IMR-90 (cell line): ENCODE results near the gene NEK6. TPM values are rescaled to one million over a fixed set of nuclear protein-coding genes. Genes with fewer than 3 reads are reported as not detected.

Experiments used
- ATAC-seq: fragments of 200-7000 bp; cut with Tn5 transposase; 2 replicates; pipeline ENCODE4 v1.9.1; 2020; ENCODE audit warnings: low read depth, mild to moderate bottlenecking, moderate library complexity
- BruUV-seq: library from RNA; stranded (reverse); fragments of 400-500 nt; replicated peaks from 2 replicates; lab custom pipeline; 2021; lab: Mats Ljungman, UMichigan
- CTCF ChIA-PET: fragments of 300-600 bp; formaldehyde crosslinking; extraction: SDS; loops from one replicate; lab custom pipeline; 2021; ENCODE audit warnings: antibody characterized with exemption; lab: Yijun Ruan, JAX
- POLR2A ChIA-PET: fragments of 300-600 bp; sonication (Branson Sonifier 250); formaldehyde crosslinking; loops from one replicate; lab custom pipeline; 2022; ENCODE audit warnings: antibody characterized with exemption; ENCODE audit not compliant: unreplicated experiment; lab: Charles Lee
- DNase-seq: peaks from one replicate; pipeline ENCODE4 v3.0.0; 2013
- H2AFZ ChIP-seq: replicated peaks from 2 replicates; pipeline ENCODE3; 2013; ENCODE audit warnings: low read length, mild to moderate bottlenecking; ENCODE audit not compliant: poor library complexity
- H2AK5ac ChIP-seq: 2 replicates; pipeline ENCODE4 v1.6.1; 2013; ENCODE audit warnings: low read depth, low read length, inconsistent platforms
- H2AK9ac ChIP-seq: replicated peaks from 2 replicates; pipeline ENCODE3; 2013; ENCODE audit warnings: mild to moderate bottlenecking, low read depth, low read length, moderate library complexity; ENCODE audit not compliant: poor library complexity
- H2BK120ac ChIP-seq: 2 replicates; pipeline ENCODE4 v1.6.1; 2013; ENCODE audit warnings: low read depth, low read length, inconsistent platforms
- H2BK15ac ChIP-seq: 3 replicates; pipeline ENCODE4 v1.6.1; 2013; ENCODE audit warnings: low read depth, low read length, inconsistent platforms
- H2BK20ac ChIP-seq: 2 replicates; pipeline ENCODE4 v1.6.1; 2013; ENCODE audit warnings: low read depth, mild to moderate bottlenecking, inconsistent platforms, low read length, moderate library complexity
- H2BK5ac ChIP-seq: 2 replicates; pipeline ENCODE4 v1.6.1; 2013; ENCODE audit warnings: mild to moderate bottlenecking, low read depth, low read length, inconsistent platforms; ENCODE audit not compliant: poor library complexity, severe bottlenecking
- H3K14ac ChIP-seq: replicated peaks from 2 replicates; pipeline ENCODE4 v1.6.1; 2013; ENCODE audit warnings: low read depth, low read length, inconsistent platforms
- H3K18ac ChIP-seq: 2 replicates; pipeline ENCODE4 v1.6.1; 2013; ENCODE audit warnings: low read depth, low read length, control low read depth
- H3K23ac ChIP-seq: 2 replicates; pipeline ENCODE4 v1.6.1; 2013; ENCODE audit warnings: low read depth, low read length, inconsistent platforms
- H3K27ac ChIP-seq: 2 replicates; pipeline ENCODE4 v1.5.1; 2013; ENCODE audit warnings: mild to moderate bottlenecking, control low read depth, low read length; ENCODE audit not compliant: insufficient read depth
- H3K27me3 ChIP-seq: 2 replicates; pipeline ENCODE4 v1.6.1; 2013; ENCODE audit warnings: low read length; ENCODE audit not compliant: control insufficient read depth, insufficient read depth
- H3K36me3 ChIP-seq: 2 replicates; pipeline ENCODE4 v1.6.1; 2013; ENCODE audit warnings: low read length, mixed read lengths; ENCODE audit not compliant: control insufficient read depth, insufficient read depth
- H3K4ac ChIP-seq: 2 replicates; pipeline ENCODE4 v1.6.1; 2013; ENCODE audit warnings: low read depth, low read length, inconsistent platforms
- H3K4me1 ChIP-seq: 2 replicates; pipeline ENCODE4 v1.6.1; 2013; ENCODE audit warnings: low read length, mixed read lengths; ENCODE audit not compliant: control insufficient read depth, insufficient read depth
- H3K4me2 ChIP-seq: 2 replicates; pipeline ENCODE4 v1.6.1; 2013; ENCODE audit warnings: low read depth, mild to moderate bottlenecking, control low read depth, low read length, moderate library complexity
- H3K4me3 ChIP-seq: 2 replicates; pipeline ENCODE4 v1.5.1; 2013; ENCODE audit warnings: low read depth, mild to moderate bottlenecking, control low read depth, low read length, moderate library complexity; ENCODE audit not compliant: insufficient read depth
- H3K56ac ChIP-seq: 2 replicates; pipeline ENCODE4 v1.6.1; 2013; ENCODE audit warnings: low read length, inconsistent platforms; ENCODE audit not compliant: insufficient read depth; ENCODE audit errors: extremely low read depth
- H3K79me1 ChIP-seq, 2 experiments: 2 replicates each; pipeline ENCODE4 v1.6.1; 2013; ENCODE audit warnings: low read length in 2 of 2, inconsistent platforms in 1 of 2, low read depth in 1 of 2
- H3K9ac ChIP-seq: 2 replicates; pipeline ENCODE4 v1.6.1; 2013; ENCODE audit warnings: low read depth, low read length, control low read depth
- H3K9me1 ChIP-seq: 2 replicates; pipeline ENCODE4 v1.6.1; 2013; ENCODE audit warnings: low read length, inconsistent platforms; ENCODE audit not compliant: insufficient read depth
- H3K9me3 ChIP-seq: 2 replicates; pipeline ENCODE4 v1.6.1; 2013; ENCODE audit warnings: low read length; ENCODE audit not compliant: control insufficient read depth, insufficient read depth
- H4K20me1 ChIP-seq: 2 replicates; pipeline ENCODE4 v1.6.1; 2013; ENCODE audit warnings: low read length, inconsistent platforms; ENCODE audit not compliant: insufficient read depth
- H4K5ac ChIP-seq: 2 replicates; pipeline ENCODE4 v1.6.1; 2013; ENCODE audit warnings: mild to moderate bottlenecking, low read depth, low read length, control low read depth
- H4K8ac ChIP-seq, 2 experiments: 2 replicates each; pipeline ENCODE4 v1.6.1; 2013; ENCODE audit warnings: low read depth in 2 of 2, low read length in 2 of 2, control low read depth in 1 of 2, inconsistent platforms in 1 of 2
- H4K91ac ChIP-seq: 2 replicates; pipeline ENCODE4 v1.6.1; 2013; ENCODE audit warnings: low read depth, low read length, inconsistent platforms; ENCODE audit not compliant: insufficient read depth
- BHLHE40 ChIP-seq: fragments of 150-350 bp; IDR thresholded peaks from 2 replicates; pipeline ENCODE4 v1.6.1; 2016; ENCODE audit warnings: mild to moderate bottlenecking, low read depth, low read length
- CTCF ChIP-seq: conservative IDR thresholded peaks from 2 replicates; pipeline ENCODE4 v1.5.1; 2012; ENCODE audit warnings: mild to moderate bottlenecking, low read depth, low read length, improper control_type of control experiment
- ELK1 ChIP-seq: fragments of 150-350 bp; IDR thresholded peaks from 2 replicates; pipeline ENCODE4 v1.6.1; 2016; ENCODE audit warnings: low read depth, mild to moderate bottlenecking, low read length, moderate library complexity, borderline replicate concordance
- MAFK ChIP-seq: IDR thresholded peaks from 2 replicates; pipeline ENCODE4 v1.6.1; 2012; ENCODE audit warnings: low read depth, low read length, improper control_type of control experiment
- MAZ ChIP-seq: IDR thresholded peaks from 2 replicates; pipeline ENCODE4 v1.6.1; 2012; ENCODE audit warnings: low read depth, mild to moderate bottlenecking, low read length, improper control_type of control experiment, moderate library complexity, borderline replicate concordance
- NFE2L2 ChIP-seq: fragments of 150-350 bp; IDR thresholded peaks from 2 replicates; pipeline ENCODE4 v1.6.1; 2016; ENCODE audit warnings: low read depth, mild to moderate bottlenecking, low read length
- RCOR1 ChIP-seq: IDR thresholded peaks from 2 replicates; pipeline ENCODE4 v1.6.1; 2012; ENCODE audit warnings: mild to moderate bottlenecking, low read length, improper control_type of control experiment; ENCODE audit not compliant: insufficient replicate concordance
- RFX5 ChIP-seq: IDR thresholded peaks from 2 replicates; pipeline ENCODE4 v1.8.0; 2012; ENCODE audit warnings: low read depth, mild to moderate bottlenecking, low read length, moderate library complexity
- USF2 ChIP-seq: fragments of 150-350 bp; IDR thresholded peaks from 2 replicates; pipeline ENCODE4 v1.6.1; 2017; ENCODE audit warnings: mild to moderate bottlenecking, antibody characterized with exemption, low read length, low read depth
- WGBS, 2 experiments: methylation state at CpG; one replicate each; pipeline versions ENCODE4 v1.1.5 to v1.1.7; 2013; ENCODE audit warnings: missing lambda C conversion rate in 2 of 2; ENCODE audit not compliant: insufficient read length in 1 of 2; ENCODE audit errors: extremely low coverage in 2 of 2; 5-methylcytosine and 5-hydroxymethylcytosine counted together
- dilution Hi-C: fragments of 300-500 bp; cut with HindIII; formaldehyde crosslinking; loops from one replicate; pipeline ENCODE4 v1.14.3; 2018; ENCODE audit warnings: low sequenced_read_pairs; ENCODE audit not compliant: unreplicated experiment
- in situ Hi-C: fragments of 300-500 bp; cut with MboI; formaldehyde crosslinking; loops from 3 replicates; pipeline ENCODE4 v1.14.3; 2019; ENCODE audit warnings: low sequenced_read_pairs, inconsistent platforms, mixed read lengths
- intact Hi-C: fragments of 100-400 bp; cut with micrococcal nuclease; formaldehyde crosslinking; loops from 2 replicates; pipeline ENCODE4 v1.10.0; 2022
- polyA plus RNA-seq, 3 experiments: library from polyadenylated mRNA; depleted of rRNA; stranded (reverse); fragments of >200 nt; gene quantifications; 2 replicates each; pipeline ENCODE4 v1.2.3, GENCODE V29; 2012; ENCODE audit warnings: low replicate concordance in 1 of 3
- total RNA-seq: library from RNA; depleted of rRNA; stranded (reverse); fragments of >200 nt; gene quantifications from 2 replicates; pipeline ENCODE4 v1.2.3, GENCODE V29; 2012

The NEK6 gene
- total and polyA plus RNA-seq, 2 of the 4 experiments (the other 2 are of a cell fraction), result 79.9 to 112 TPM

- H3K36me3 ChIP-seq, result peaks cover 71% of the 10 kb centered on the region
- CTCF ChIA-PET, result no interaction called here
These were observed 82.7 kb downstream of the NEK6 start for GRCh38 chr9:124340219-124341069.

More at GRCh38 chr9:124340219-124341069, 82.7 kb downstream of the NEK6 start:
- Histone ChIP-seq H3K27ac (0 out of 2 replicates have a peak overlapping the region, but pooled peaks have one; percentile 6), H2BK5ac (no peak overlapping the region), H3K4me3 (no peak overlapping the region), H3K9me1 (0 out of 2 replicates have a peak, but pooled peaks cover 4% of the 10 kb centered on the region), H3K4me1 (peaks cover 20% of the 10 kb centered on the region), H3K9me3 (no peaks in the 10 kb centered on the region), H3K18ac (no peak overlapping the region), H3K4ac (no peak overlapping the region), H3K56ac (no peak overlapping the region), H3K9ac (no peak overlapping the region), H4K5ac (no peak overlapping the region), H2AK5ac (no peak overlapping the region), H4K8ac (no peak overlapping the region), H3K27me3 (no peaks in the 10 kb centered on the region), H4K20me1 (peaks cover 16% of the 10 kb centered on the region), H2AK9ac (no peak overlapping the region), H3K23ac (no peak overlapping the region), H3K79me1 (peaks cover 29 to 71% of the 10 kb centered on the region in 2 experiments), H4K91ac (no peak overlapping the region), H3K14ac (no peak overlapping the region), H2BK120ac (no peak overlapping the region), H2BK20ac (no peak overlapping the region), H2BK15ac (no peak overlapping the region), H2AFZ (no peak overlapping the region), H3K4me2 (no peak overlapping the region)
- in situ Hi-C loops, result no loop called here
- POLR2A ChIA-PET, result no interaction called here
- dilution Hi-C loops, result no loop called here
- intact Hi-C loops, result no loop called here
- ATAC-seq (no peak), DNase-seq (no peak)
- TF ChIP-seq CTCF, result no peak
- no peak for TF ChIP-seq MAFK
- TF ChIP-seq NFE2L2, result no peak
- no peak for TF ChIP-seq USF2
- no peak for TF ChIP-seq BHLHE40
- no peak for TF ChIP-seq RCOR1
- no peak for TF ChIP-seq RFX5
- no peak for TF ChIP-seq ELK1
- no peak for TF ChIP-seq MAZ
- WGBS, 2 experiments, result 96% methylated on average over 7 of the region's 18 CpGs; no CpG with 5 or more reads in 1 of the 2 experiments
- no TSS peak for BruUV-seq
